GM12873 (cell line): ENCODE data around the gene NUDT7.

Experiments
- CTCF ChIP-seq: IDR thresholded peaks from 2 replicates; pipeline ENCODE4 v1.5.1; 2012; ENCODE audit warnings: low read depth, mild to moderate bottlenecking, moderate library complexity, low read length, control low read depth; ENCODE audit not compliant: insufficient read depth; ENCODE audit errors: missing control alignments

Gene NUDT7

DNA sequence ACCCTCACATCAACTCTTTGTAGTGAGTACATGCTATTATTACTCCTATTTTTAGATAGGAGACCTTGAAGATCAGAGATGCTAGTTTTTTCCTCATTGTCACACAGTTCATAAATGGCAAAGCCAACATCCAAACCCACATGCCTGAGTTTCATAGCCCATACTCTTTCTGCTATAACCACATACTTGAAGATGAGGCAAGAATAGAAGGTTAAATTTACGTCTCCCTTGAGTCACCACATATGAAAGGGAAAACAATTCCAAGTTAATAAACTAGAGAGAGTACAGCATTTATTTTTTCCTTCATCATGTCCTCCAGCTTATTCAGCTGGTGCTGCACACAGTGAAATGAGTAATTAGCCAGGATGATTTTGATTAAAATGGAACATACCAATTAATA, 23.7 kb downstream of the NUDT7 start:
- TF ChIP-seq CTCF = no peak

GRCh38 chr16:77748421-77749005, 26.2 kb downstream of the NUDT7 start:
- no peak for TF ChIP-seq CTCF

GRCh38 chr16:77749415-77749814, 27.1 kb downstream of the NUDT7 start:
- TF ChIP-seq CTCF = no peak

GRCh38 chr16:77758046-77758445, 35.7 kb downstream of the NUDT7 start:
- no peak for TF ChIP-seq CTCF

GRCh38 chr16:77758508-77758907, 36.2 kb downstream of the NUDT7 start:
- no peak for TF ChIP-seq CTCF

DNA sequence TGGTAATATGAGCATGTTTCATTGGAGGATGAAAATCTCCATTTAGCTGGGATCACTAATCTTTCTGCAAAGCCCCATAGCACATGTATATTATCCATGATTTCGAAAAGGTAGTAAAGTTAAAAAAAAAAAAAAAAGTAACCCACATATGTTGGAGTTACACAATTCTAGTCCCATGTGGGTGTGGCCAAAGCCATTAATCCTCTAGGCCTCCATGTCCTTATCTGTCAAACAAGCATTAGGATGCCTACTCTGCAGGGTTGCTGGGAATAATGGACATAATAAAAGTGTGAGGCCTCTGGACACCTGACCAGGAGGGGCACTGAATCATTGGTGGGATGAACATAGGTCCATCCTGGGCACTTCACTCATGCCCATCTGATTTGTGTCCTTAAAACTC, 36.9 kb downstream of the NUDT7 start:
- no peak for TF ChIP-seq CTCF

GRCh38 chr16:77759821-77760220, 37.5 kb downstream of the NUDT7 start:
- no peak for TF ChIP-seq CTCF
